SK-N-MC (cell line): Measurements from ENCODE around the gene EXPH5.

Experiments used
- EZH2 ChIP-seq: fragments of 200-600 bp; sonication (generic); IDR thresholded peaks from one replicate; pipeline ENCODE4 v1.6.1; 2017; ENCODE audit warnings: antibody characterized with exemption
- FOXP2 ChIP-seq: optimal IDR thresholded peaks from 2 replicates; pipeline ENCODE3; 2011; ENCODE audit warnings: mild to moderate bottlenecking, moderate library complexity; ENCODE audit not compliant: insufficient read depth; ENCODE audit errors: extremely low read length, control extremely low read depth

DNA sequence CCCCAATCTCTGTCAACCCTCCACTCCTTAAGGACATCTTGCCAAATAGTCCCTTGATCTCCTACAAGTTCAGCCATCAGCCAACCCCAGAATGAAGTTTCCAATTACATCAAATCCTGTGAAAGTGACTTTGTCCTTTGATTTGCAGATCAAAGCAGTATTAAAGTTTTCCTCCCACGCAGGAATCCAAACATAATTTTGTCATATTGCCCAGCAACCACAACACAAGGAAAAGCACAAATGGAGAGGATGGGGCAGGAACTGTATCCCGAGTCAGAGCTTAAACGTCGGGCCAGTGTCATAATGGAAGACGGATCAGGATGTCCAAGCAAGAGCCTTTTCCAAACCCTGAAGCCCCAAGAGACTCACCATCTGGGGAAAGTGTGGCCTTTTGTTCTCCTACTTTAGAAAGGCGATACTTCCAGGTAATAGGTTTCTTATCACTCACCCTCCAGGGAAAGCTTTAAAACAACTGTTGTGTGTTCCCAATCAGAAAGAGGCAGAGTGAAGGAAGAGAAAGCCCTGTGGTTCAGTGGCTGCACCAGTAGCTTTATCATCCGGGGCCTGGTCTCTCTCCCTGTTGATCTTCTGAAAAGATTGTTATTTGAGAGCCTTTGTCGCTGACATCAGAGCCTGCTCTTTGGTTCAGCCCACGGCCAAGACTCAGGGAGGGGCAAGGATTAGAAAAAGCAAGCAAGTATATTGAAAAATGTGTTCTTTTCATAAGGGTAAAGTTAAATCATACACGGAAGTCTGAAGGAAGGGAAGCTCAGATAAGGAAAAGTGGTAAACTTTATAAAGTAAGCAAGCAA, 41.7 kb downstream of the EXPH5 start:
- no peak for TF ChIP-seq EZH2
- TF ChIP-seq FOXP2: no peak
